Neural cell (in vitro differentiated cells): ENCODE measurements around the gene NDST1. TPM values are rescaled to one million over a fixed set of nuclear protein-coding genes. Genes with fewer than 3 reads are reported as not detected.

Experiments
- H2AFZ ChIP-seq: fragments of 200-600, 300-800 bp; sonication (generic), shearing (Covaris generic); 2 replicates; pipeline ENCODE4 v1.6.0; 2014; ENCODE audit warnings: low read depth, mild to moderate bottlenecking, antibody characterized with exemption, low read length, moderate library complexity
- H3F3A ChIP-seq: fragments of 200-600 bp; shearing (Covaris generic); 2 replicates; pipeline ENCODE4 v1.6.1; 2016; ENCODE audit warnings: mild to moderate bottlenecking, moderate library complexity, mixed read lengths, antibody characterized with exemption, low read length; ENCODE audit not compliant: insufficient read depth, poor library complexity, severe bottlenecking
- H3K27ac ChIP-seq: fragments of 200-600, 300-800 bp; sonication (generic), shearing (Covaris generic); 2 replicates; pipeline ENCODE4 v1.5.1; 2014; ENCODE audit warnings: mild to moderate bottlenecking, low read length, moderate library complexity
- H3K27me3 ChIP-seq: fragments of 300-800, 200-600 bp; sonication (generic), shearing (Covaris generic); 2 replicates; pipeline ENCODE4 v1.6.0; 2014; ENCODE audit warnings: mild to moderate bottlenecking, low read depth, low read length, moderate library complexity; ENCODE audit not compliant: insufficient read depth
- H3K36me3 ChIP-seq: fragments of 300-800, 200-600 bp; sonication (generic), shearing (Covaris generic); 2 replicates; pipeline ENCODE4 v1.5.1; 2014; ENCODE audit warnings: mild to moderate bottlenecking, antibody characterized with exemption, low read length, moderate library complexity; ENCODE audit not compliant: insufficient read depth
- H3K4me2 ChIP-seq: fragments of 300-800, 200-600 bp; sonication (generic), shearing (Covaris generic); 2 replicates; pipeline ENCODE4 v1.6.0; 2014; ENCODE audit warnings: mild to moderate bottlenecking, low read length
- H3K4me3 ChIP-seq: fragments of 300-800, 200-600 bp; sonication (generic), shearing (Covaris generic); 2 replicates; pipeline ENCODE4 v1.5.1; 2014; ENCODE audit warnings: mild to moderate bottlenecking, low read length, moderate library complexity
- H3K79me2 ChIP-seq: fragments of 200-600 bp; shearing (Covaris generic); replicated peaks from 2 replicates; pipeline ENCODE4 v1.6.0; 2014; ENCODE audit warnings: mild to moderate bottlenecking, low read length, moderate library complexity; ENCODE audit not compliant: insufficient read depth
- H3K9ac ChIP-seq: fragments of 300-800, 200-600 bp; sonication (generic), shearing (Covaris generic); 2 replicates; pipeline ENCODE4 v1.6.1; 2016; ENCODE audit warnings: mild to moderate bottlenecking, low read length, mixed read lengths
- H3K9me2 ChIP-seq: fragments of 200-600 bp; shearing (Covaris generic); 2 replicates; pipeline ENCODE4 v1.6.1; 2016; ENCODE audit warnings: mild to moderate bottlenecking, low read length, mixed read lengths; ENCODE audit not compliant: insufficient read depth
- H3K9me3 ChIP-seq: fragments of 200-600, 300-800 bp; sonication (generic), shearing (Covaris generic); 2 replicates; pipeline ENCODE4 v1.6.1; 2016; ENCODE audit warnings: mild to moderate bottlenecking, mixed run types, low read length, moderate library complexity, mixed read lengths
- H4K20me1 ChIP-seq: fragments of 200-600 bp; shearing (Covaris generic); 2 replicates; pipeline ENCODE4 v1.6.1; 2016; ENCODE audit warnings: mild to moderate bottlenecking, mixed run types; ENCODE audit not compliant: insufficient read depth
- CTCF ChIP-seq: fragments of 450-650 bp; IDR thresholded peaks from 2 replicates; pipeline ENCODE4 v1.5.1; 2014; ENCODE audit warnings: antibody characterized with exemption, mild to moderate bottlenecking, moderate library complexity; ENCODE audit not compliant: poor library complexity, severe bottlenecking
- EP300 ChIP-seq: fragments of 450-650 bp; conservative IDR thresholded peaks from 2 replicates; pipeline ENCODE4 v1.6.1; 2014; ENCODE audit warnings: antibody characterized with exemption, mild to moderate bottlenecking, moderate library complexity; ENCODE audit not compliant: poor library complexity, severe bottlenecking
- EZH2 ChIP-seq: fragments of 200-600, 300-800 bp; shearing (Covaris generic), sonication (generic); IDR thresholded peaks from 2 replicates; pipeline ENCODE4 v1.6.1; 2014; ENCODE audit warnings: antibody characterized with exemption, low read length, borderline replicate concordance, mild to moderate bottlenecking; ENCODE audit not compliant: insufficient read depth, poor library complexity, severe bottlenecking
- MXI1 ChIP-seq: fragments of 450-650 bp; conservative IDR thresholded peaks from 2 replicates; pipeline ENCODE4 v1.6.1; 2014; ENCODE audit warnings: antibody characterized with exemption, mild to moderate bottlenecking; ENCODE audit not compliant: poor library complexity, severe bottlenecking
- POLR2AphosphoS5 ChIP-seq: IDR thresholded peaks from 2 replicates; pipeline ENCODE4 v1.6.1; 2012
- RAD21 ChIP-seq: fragments of 450-650 bp; conservative IDR thresholded peaks from 2 replicates; pipeline ENCODE4 v1.6.1; 2014; ENCODE audit warnings: antibody characterized with exemption, mild to moderate bottlenecking, moderate library complexity
- SMC3 ChIP-seq: fragments of 450-650 bp; conservative IDR thresholded peaks from 2 replicates; pipeline ENCODE4 v1.6.1; 2014; ENCODE audit warnings: antibody characterized with exemption, mild to moderate bottlenecking, moderate library complexity; ENCODE audit not compliant: poor library complexity
- TAF1 ChIP-seq: IDR thresholded peaks from 2 replicates; pipeline ENCODE4 v1.6.1; 2012; ENCODE audit warnings: low read depth
- polyA plus RNA-seq: library from polyadenylated mRNA; depleted of rRNA; stranded (reverse); fragments of >200 nt; gene quantifications from 2 replicates; pipeline ENCODE4 v1.2.3, GENCODE V29; 2014
- TF ChIP-seq, protein P1 (sequence below): IDR thresholded peaks from 2 replicates; pipeline ENCODE4 v1.6.1; 2012; ENCODE audit warnings: borderline replicate concordance

The NDST1 gene
- polyA plus RNA-seq, 1 donor from 2014 or later, result 15.6 TPM

DNA sequence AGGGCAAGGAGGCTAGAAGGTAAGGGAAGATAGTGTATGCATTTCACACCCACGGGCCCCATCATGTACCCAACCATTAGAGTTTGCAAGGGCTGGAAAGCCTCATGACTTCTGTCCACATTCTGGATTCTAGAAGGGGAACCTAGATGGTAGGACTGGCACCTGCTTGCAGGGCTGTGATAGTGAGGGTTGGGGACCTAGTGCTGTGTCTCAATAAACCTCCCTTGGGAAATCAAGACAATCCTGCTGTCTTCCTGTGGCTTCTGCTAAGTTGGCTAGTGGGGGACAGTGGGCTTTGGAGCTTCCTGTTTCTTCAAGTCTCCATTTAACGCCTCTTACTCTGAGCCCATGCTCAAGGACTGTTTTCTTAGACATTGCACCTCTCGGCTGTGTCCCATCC is 88.9 kb downstream of the NDST1 start:
- TF ChIP-seq, protein P1, sequence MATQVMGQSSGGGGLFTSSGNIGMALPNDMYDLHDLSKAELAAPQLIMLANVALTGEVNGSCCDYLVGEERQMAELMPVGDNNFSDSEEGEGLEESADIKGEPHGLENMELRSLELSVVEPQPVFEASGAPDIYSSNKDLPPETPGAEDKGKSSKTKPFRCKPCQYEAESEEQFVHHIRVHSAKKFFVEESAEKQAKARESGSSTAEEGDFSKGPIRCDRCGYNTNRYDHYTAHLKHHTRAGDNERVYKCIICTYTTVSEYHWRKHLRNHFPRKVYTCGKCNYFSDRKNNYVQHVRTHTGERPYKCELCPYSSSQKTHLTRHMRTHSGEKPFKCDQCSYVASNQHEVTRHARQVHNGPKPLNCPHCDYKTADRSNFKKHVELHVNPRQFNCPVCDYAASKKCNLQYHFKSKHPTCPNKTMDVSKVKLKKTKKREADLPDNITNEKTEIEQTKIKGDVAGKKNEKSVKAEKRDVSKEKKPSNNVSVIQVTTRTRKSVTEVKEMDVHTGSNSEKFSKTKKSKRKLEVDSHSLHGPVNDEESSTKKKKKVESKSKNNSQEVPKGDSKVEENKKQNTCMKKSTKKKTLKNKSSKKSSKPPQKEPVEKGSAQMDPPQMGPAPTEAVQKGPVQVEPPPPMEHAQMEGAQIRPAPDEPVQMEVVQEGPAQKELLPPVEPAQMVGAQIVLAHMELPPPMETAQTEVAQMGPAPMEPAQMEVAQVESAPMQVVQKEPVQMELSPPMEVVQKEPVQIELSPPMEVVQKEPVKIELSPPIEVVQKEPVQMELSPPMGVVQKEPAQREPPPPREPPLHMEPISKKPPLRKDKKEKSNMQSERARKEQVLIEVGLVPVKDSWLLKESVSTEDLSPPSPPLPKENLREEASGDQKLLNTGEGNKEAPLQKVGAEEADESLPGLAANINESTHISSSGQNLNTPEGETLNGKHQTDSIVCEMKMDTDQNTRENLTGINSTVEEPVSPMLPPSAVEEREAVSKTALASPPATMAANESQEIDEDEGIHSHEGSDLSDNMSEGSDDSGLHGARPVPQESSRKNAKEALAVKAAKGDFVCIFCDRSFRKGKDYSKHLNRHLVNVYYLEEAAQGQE, result no peak
- TF ChIP-seq SMC3 (no peak), MXI1 (no peak), POLR2AphosphoS5 (no peak), EP300 (no peak), CTCF (no peak), TAF1 (no peak), RAD21 (no peak), EZH2 (no peak)

GRCh38 chr5:150598006-150598405 is 90.1 kb downstream of the NDST1 start:
- Histone ChIP-seq H3K4me3 (no peak overlapping the region), H3K9me3 (no peaks in the 10 kb centered on the region), H3K4me2 (no peak overlapping the region), H3K36me3 (no peaks in the 10 kb centered on the region), H4K20me1 (no peaks in the 10 kb centered on the region), H2AFZ (no peak overlapping the region), H3K27me3 (no peaks in the 10 kb centered on the region), H3K27ac (no peak overlapping the region), H3K9ac (no peak overlapping the region), H3F3A (no peaks in the 10 kb centered on the region), H3K9me2 (no peaks in the 10 kb centered on the region), H3K79me2 (no peaks in the 10 kb centered on the region)
- TF ChIP-seq TAF1 (no peak), RAD21 (no peak), EP300 (no peak), POLR2AphosphoS5 (no peak), CTCF (no peak), MXI1 (no peak), SMC3 (no peak), EZH2 (no peak)
- TF ChIP-seq, protein P1, result no peak

More for the DNA sequence above, 88.9 kb downstream of the NDST1 start:
- H3K4me2 ChIP-seq, result no peak overlapping the region
- no peak overlapping the region for H3K9ac ChIP-seq
- H3K4me3 ChIP-seq, result no peak overlapping the region
- no peaks in the 10 kb centered on the region for H3K27me3 ChIP-seq
- no peaks in the 10 kb centered on the region for H3K79me2 ChIP-seq
- no peak overlapping the region for H2AFZ ChIP-seq
- no peaks in the 10 kb centered on the region for H4K20me1 ChIP-seq
- no peaks in the 10 kb centered on the region for H3F3A ChIP-seq
- H3K9me3 ChIP-seq, result no peaks in the 10 kb centered on the region
- H3K9me2 ChIP-seq, result no peaks in the 10 kb centered on the region
- no peaks in the 10 kb centered on the region for H3K36me3 ChIP-seq
- no peak overlapping the region for H3K27ac ChIP-seq
